A549 (cell line): ENCODE measurements around the gene ANK3. TPM values are rescaled to one million over a fixed set of nuclear protein-coding genes. Genes with fewer than 3 reads are reported as not detected.

Experiments used
- ATAC-seq, 2 experiments: fragments of 200-7000 bp in 1 of 2; fragments of >200 bp in 1 of 2; cut with Nextera tagmentation in 1 of 2; cut with Tn5 transposase in 1 of 2; 3 replicates each; pipeline versions ENCODE4 v1.8.0 to v1.9.1; 2018 to 2020; ENCODE audit warnings: mild to moderate bottlenecking in 1 of 2, moderate library complexity in 1 of 2
- CTCF ChIA-PET: fragments of 300-600 bp; sonication (Branson Sonifier 250); formaldehyde crosslinking; extraction: SDS; loops from one replicate; lab custom pipeline; 2021; ENCODE audit warnings: antibody characterized with exemption, inconsistent platforms; lab: Yijun Ruan, JAX
- POLR2A ChIA-PET: fragments of 350-600 bp; formaldehyde crosslinking; extraction: SDS; loops from one replicate; lab custom pipeline; 2021; ENCODE audit warnings: antibody characterized with exemption, inconsistent platforms; lab: Yijun Ruan, JAX
- DNase-seq, 2 experiments: peaks; one replicate each; pipeline versions ENCODE4 v3.0.0 to v3.0.0-alpha.2; 2011 to 2016; ENCODE audit warnings: low read depth in 1 of 2, low spot score in 1 of 2
- FAIRE-seq: peaks from 2 replicates; lab custom pipeline; 2011; peaks lifted over from hg19 to GRCh38; lab: Jason Lieb, UNC
- H3K27ac ChIP-seq, 2 experiments: fragments of >200 bp; sonication (Bioruptor Twin); formaldehyde crosslinking; 3 replicates each; pipeline ENCODE4 v1.5.1; 2016 to 2017
- H3K4me1 ChIP-seq: fragments of >200 bp; sonication (Bioruptor Twin); formaldehyde crosslinking; 3 replicates; pipeline ENCODE4 v1.6.1; 2016
- H3K4me2 ChIP-seq: fragments of >200 bp; sonication (Bioruptor Twin); formaldehyde crosslinking; 3 replicates; pipeline ENCODE4 v1.6.1; 2016
- H3K4me3 ChIP-seq: fragments of >200 bp; sonication (Bioruptor Twin); formaldehyde crosslinking; 3 replicates; pipeline ENCODE4 v1.5.1; 2016
- H3K9me3 ChIP-seq: fragments of >200 bp; sonication (Bioruptor Twin); formaldehyde crosslinking; 3 replicates; pipeline ENCODE4 v1.6.1; 2016
- BHLHE40 ChIP-seq: IDR thresholded peaks from 2 replicates; pipeline ENCODE4 v1.6.1; 2012; ENCODE audit warnings: low read depth, low read length, inconsistent platforms
- CBX8 ChIP-seq: fragments of 200-600 bp; sonication (generic); IDR thresholded peaks from 2 replicates; pipeline ENCODE4 v1.6.1; 2016
- CHD2 ChIP-seq: fragments of 150-350 bp; IDR thresholded peaks from 2 replicates; pipeline ENCODE4 v1.6.1; 2014; ENCODE audit warnings: low read length; ENCODE audit not compliant: partially characterized antibody
- EP300 ChIP-seq, 2 experiments: fragments of >200 bp; sonication (Bioruptor Twin); formaldehyde crosslinking; IDR thresholded peaks; 2 replicates in 1 of 2; 3 replicates in 1 of 2; pipeline ENCODE4 v1.6.1; 2016 to 2017
- ESRRA ChIP-seq: fragments of 150-350 bp; IDR thresholded peaks from 2 replicates; pipeline ENCODE4 v1.6.1; 2014; ENCODE audit warnings: mild to moderate bottlenecking, low read length, borderline replicate concordance
- FOSB ChIP-seq: fragments of 250-450 bp; sonication (Bioruptor Pico); IDR thresholded peaks from 2 replicates; pipeline ENCODE4 v1.5.0; 2020; ENCODE audit warnings: mild to moderate bottlenecking, moderate library complexity
- HEYL ChIP-seq: fragments of 250-450 bp; sonication (Bioruptor Pico); IDR thresholded peaks from 2 replicates; pipeline ENCODE4 v1.8.0; 2021; ENCODE audit warnings: mild to moderate bottlenecking, moderate library complexity
- HOXA7 ChIP-seq: fragments of 250-450 bp; sonication (Bioruptor Pico); IDR thresholded peaks from 2 replicates; pipeline ENCODE4 v1.5.0; 2020; ENCODE audit warnings: mild to moderate bottlenecking, moderate library complexity
- HOXB13 ChIP-seq: fragments of 250-450 bp; sonication (Bioruptor Pico); IDR thresholded peaks from 2 replicates; pipeline ENCODE4 v1.5.0; 2020; ENCODE audit warnings: low read depth, mild to moderate bottlenecking, moderate library complexity
- HOXB5 ChIP-seq: fragments of 250-450 bp; sonication (Bioruptor Pico); IDR thresholded peaks from 2 replicates; pipeline ENCODE4 v1.5.0; 2020; ENCODE audit warnings: mild to moderate bottlenecking, moderate library complexity
- JUN ChIP-seq, 2 experiments: fragments of >200 bp; sonication (Bioruptor Twin); formaldehyde crosslinking; IDR thresholded peaks; 2 replicates in 1 of 2; 3 replicates in 1 of 2; pipeline ENCODE4 v1.6.1; 2016 to 2017
- JUNB ChIP-seq: fragments of >200 bp; sonication (Bioruptor Twin); formaldehyde crosslinking; IDR thresholded peaks from 2 replicates; pipeline ENCODE4 v1.6.1; 2016
- MYC ChIP-seq: IDR thresholded peaks from 2 replicates; pipeline ENCODE4 v1.6.1; 2012; ENCODE audit warnings: mild to moderate bottlenecking, inconsistent platforms, low read length, improper control_type of control experiment, borderline replicate concordance
- NPAS2 ChIP-seq: fragments of 250-450 bp; sonication (Bioruptor Pico); IDR thresholded peaks from 2 replicates; pipeline ENCODE4 v1.8.0; 2022; ENCODE audit warnings: mild to moderate bottlenecking, moderate library complexity, borderline replicate concordance
- NR3C1 ChIP-seq: fragments of >200 bp; sonication (Bioruptor Twin); formaldehyde crosslinking; IDR thresholded peaks from 3 replicates; pipeline ENCODE4 v1.6.1; 2017
- PHF8 ChIP-seq: fragments of 200-600 bp; sonication (generic); IDR thresholded peaks from 2 replicates; pipeline ENCODE4 v1.6.1; 2016; ENCODE audit warnings: low read depth, mild to moderate bottlenecking, antibody characterized with exemption, moderate library complexity, borderline replicate concordance
- POLR2AphosphoS2 ChIP-seq: conservative IDR thresholded peaks from 2 replicates; pipeline ENCODE4 v1.6.1; 2012; ENCODE audit warnings: low read length, improper control_type of control experiment, inconsistent platforms
- RAD21 ChIP-seq, 2 experiments: fragments of >200 bp in 1 of 2; sonication (Bioruptor Twin) in 1 of 2; formaldehyde crosslinking in 1 of 2; IDR thresholded peaks in 1 of 2; conservative IDR thresholded peaks in 1 of 2; 2 replicates in 1 of 2; 3 replicates in 1 of 2; pipeline ENCODE4 v1.6.1; 2012 to 2018; ENCODE audit warnings: inconsistent platforms in 1 of 2
- RARB ChIP-seq: fragments of 250-450 bp; sonication (Bioruptor Pico); IDR thresholded peaks from 2 replicates; pipeline ENCODE4 v1.8.0; 2021; ENCODE audit warnings: mild to moderate bottlenecking, moderate library complexity
- RCOR1 ChIP-seq: fragments of 150-350 bp; IDR thresholded peaks from 2 replicates; pipeline ENCODE4 v1.6.1; 2014; ENCODE audit warnings: antibody characterized with exemption, low read length, low read depth
- WGBS: methylation state at CpG from one replicate; pipeline ENCODE4 v1.1.6; 2017; ENCODE audit errors: missing lambda C conversion rate; 5-methylcytosine and 5-hydroxymethylcytosine counted together
- polyA plus RNA-seq, 4 experiments: library from polyadenylated mRNA; depleted of rRNA in 3 of 4; stranded (reverse); fragments of >200 nt; fragmentation: RNase III in 1 of 4; extraction: RNeasy Plus Mini Kit Qiagen cat#74134 plus additional on column Dnase treatment in 1 of 4; gene quantifications; 2 replicates in 3 of 4; 3 replicates in 1 of 4; pipeline ENCODE4 v1.2.3, GENCODE V29; 2011 to 2017
- TF ChIP-seq, protein P1 (sequence below): IDR thresholded peaks from 2 replicates; pipeline ENCODE4 v1.6.1; 2012
- TF ChIP-seq, protein P2 (sequence below): IDR thresholded peaks from 2 replicates; pipeline ENCODE4 v1.6.1; 2012
- TF ChIP-seq, protein P3 (sequence below): fragments of 250-450 bp; sonication (Bioruptor Pico); IDR thresholded peaks from 2 replicates; pipeline ENCODE4 v1.5.0; 2020; ENCODE audit warnings: low read depth, mild to moderate bottlenecking, moderate library complexity

Gene ANK3
- polyA plus RNA-seq, 2 of the 4 experiments (the other 2 are of a cell fraction) = 0.56 to 5.4 TPM

DNA sequence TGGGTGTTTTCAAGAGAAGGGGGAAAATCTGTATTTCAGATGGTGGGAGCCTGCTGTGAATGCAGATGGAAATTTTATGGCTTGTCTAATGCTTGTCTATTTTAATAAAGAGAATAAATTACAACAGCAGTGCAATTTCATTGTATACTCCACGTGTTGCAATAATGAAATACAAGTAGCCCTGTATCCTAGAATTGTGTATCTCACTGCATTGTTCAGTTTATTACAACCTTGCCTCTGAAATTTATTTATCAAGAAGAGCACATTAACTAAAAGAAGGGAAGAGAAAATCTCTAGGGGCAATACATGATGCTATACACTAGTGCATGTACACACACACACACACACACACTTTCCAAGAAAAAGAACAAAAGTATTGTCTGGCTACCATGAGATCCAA lies 21.8 kb downstream of the ANK3 start:
- H3K4me1 ChIP-seq = no peaks in the 10 kb centered on the region
- H3K4me2 ChIP-seq = no peak overlapping the region
- ATAC-seq (no peak), FAIRE-seq (no peak), DNase-seq (no peak)
- H3K4me3 ChIP-seq = no peak overlapping the region
- CTCF ChIA-PET = no interaction called here
- no peak overlapping the region for H3K27ac ChIP-seq
- TF ChIP-seq POLR2AphosphoS2 = no peak
- TF ChIP-seq JUN (IDR thresholded peaks at IDR 0.05) = no peak
- TF ChIP-seq, protein P1, sequence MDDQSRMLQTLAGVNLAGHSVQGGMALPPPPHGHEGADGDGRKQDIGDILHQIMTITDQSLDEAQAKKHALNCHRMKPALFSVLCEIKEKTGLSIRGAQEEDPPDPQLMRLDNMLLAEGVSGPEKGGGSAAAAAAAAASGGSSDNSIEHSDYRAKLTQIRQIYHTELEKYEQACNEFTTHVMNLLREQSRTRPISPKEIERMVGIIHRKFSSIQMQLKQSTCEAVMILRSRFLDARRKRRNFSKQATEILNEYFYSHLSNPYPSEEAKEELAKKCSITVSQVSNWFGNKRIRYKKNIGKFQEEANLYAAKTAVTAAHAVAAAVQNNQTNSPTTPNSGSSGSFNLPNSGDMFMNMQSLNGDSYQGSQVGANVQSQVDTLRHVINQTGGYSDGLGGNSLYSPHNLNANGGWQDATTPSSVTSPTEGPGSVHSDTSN = no peak
- no peak for TF ChIP-seq NR3C1
- 6% methylated on average over 1 of the region's 1 CpG for WGBS
- no peaks in the 10 kb centered on the region for H3K9me3 ChIP-seq
- POLR2A ChIA-PET = no interaction called here

DNA sequence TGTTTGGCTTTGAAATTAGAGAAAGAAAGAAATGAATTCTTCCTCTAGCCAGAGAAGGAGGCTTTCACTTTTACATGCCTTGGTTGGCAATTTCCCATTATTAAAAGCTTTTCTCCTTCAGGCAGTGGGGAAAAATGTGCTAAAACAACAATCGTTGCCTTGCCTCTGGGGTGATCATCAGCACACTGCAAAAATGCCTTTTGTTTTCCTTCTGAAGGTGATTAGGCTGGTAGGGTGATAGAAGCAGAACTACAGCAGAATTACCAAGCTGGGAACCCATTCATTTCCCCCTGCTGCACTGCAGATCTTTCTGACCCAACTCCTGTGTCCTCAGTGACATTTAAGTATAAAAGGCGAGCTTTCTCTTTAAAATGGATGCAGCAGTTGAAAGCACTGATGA lies 22.2 kb downstream of the ANK3 start:
- FAIRE-seq (no peak), DNase-seq (no peak), ATAC-seq (no peak)
- H3K4me2 ChIP-seq = no peak overlapping the region
- TF ChIP-seq, protein P2, sequence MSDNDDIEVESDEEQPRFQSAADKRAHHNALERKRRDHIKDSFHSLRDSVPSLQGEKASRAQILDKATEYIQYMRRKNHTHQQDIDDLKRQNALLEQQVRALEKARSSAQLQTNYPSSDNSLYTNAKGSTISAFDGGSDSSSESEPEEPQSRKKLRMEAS = no peak
- TF ChIP-seq NPAS2 (no peak), ESRRA (no peak), RARB (CRISPR knock-in tag) (no peak), JUN (IDR thresholded peaks at IDR 0.05) (no peak), FOSB (CRISPR knock-in tag) (no peak), CHD2 (no peak), HOXB5 (CRISPR knock-in tag) (no peak), HEYL (no peak)
- TF ChIP-seq, protein P3, sequence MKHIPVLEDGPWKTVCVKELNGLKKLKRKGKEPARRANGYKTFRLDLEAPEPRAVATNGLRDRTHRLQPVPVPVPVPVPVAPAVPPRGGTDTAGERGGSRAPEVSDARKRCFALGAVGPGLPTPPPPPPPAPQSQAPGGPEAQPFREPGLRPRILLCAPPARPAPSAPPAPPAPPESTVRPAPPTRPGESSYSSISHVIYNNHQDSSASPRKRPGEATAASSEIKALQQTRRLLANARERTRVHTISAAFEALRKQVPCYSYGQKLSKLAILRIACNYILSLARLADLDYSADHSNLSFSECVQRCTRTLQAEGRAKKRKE = no peak
- 61% methylated on average over 2 of the region's 2 CpGs for WGBS
- H3K9me3 ChIP-seq = no peaks in the 10 kb centered on the region
- ChIA-PET CTCF (no interaction called here), POLR2A (no interaction called here)
- no peak overlapping the region for H3K27ac ChIP-seq
- H3K4me1 ChIP-seq = no peaks in the 10 kb centered on the region
- H3K4me3 ChIP-seq = no peak overlapping the region

DNA sequence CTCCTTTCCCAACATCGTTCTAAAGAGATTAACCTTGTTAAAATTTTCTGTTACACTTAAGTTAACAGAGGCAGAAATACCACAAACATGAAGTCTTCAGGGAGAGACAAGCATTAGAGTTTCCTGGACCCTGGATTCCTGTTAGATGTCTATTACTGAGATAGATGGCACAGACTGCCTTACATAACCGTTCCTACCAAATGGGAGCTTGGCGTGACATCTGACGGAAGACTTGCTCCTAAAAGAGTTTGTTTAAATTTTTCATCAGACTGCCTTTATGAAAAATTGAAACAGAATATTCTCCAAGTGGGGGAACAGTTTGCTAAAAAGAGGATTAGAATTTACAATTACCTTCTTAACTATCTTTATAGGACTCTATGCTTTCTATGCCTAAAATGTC lies 22.7 kb downstream of the ANK3 start:
- H3K9me3 ChIP-seq = no peaks in the 10 kb centered on the region
- no peaks in the 10 kb centered on the region for H3K4me1 ChIP-seq
- WGBS = 84% methylated on average over 4 of the region's 4 CpGs
- no peak overlapping the region for H3K4me3 ChIP-seq
- FAIRE-seq (no peak), ATAC-seq (no peak)
- no peak overlapping the region for H3K4me2 ChIP-seq
- CTCF ChIA-PET = no interaction called here
- TF ChIP-seq JUNB (no peak), EP300 (IDR thresholded peaks at IDR 0.05) (no peak), MYC (no peak), ESRRA (no peak), JUN (IDR thresholded peaks at IDR 0.05) (no peak), CBX8 (no peak), BHLHE40 (no peak), HOXB13 (CRISPR knock-in tag) (no peak), RCOR1 (no peak), RAD21 (conservative IDR thresholded peaks at IDR 0.05 in 1 of 2, IDR thresholded peaks at IDR 0.05 in 1 of 2) (no peak), CHD2 (no peak), HOXA7 (no peak), PHF8 (no peak)
- TF ChIP-seq, all 56 proteins: peak for 0
- POLR2A ChIA-PET = no interaction called here
- H3K27ac ChIP-seq = no peak overlapping the region
- no peak for DNase-seq
